ENCODE data around the gene SOX4.

- TF ChIP-seq POLR2AphosphoS5 (IDR thresholded peaks at IDR 0.05): no peak
- TF ChIP-seq CTCF (IDR thresholded peaks at IDR 0.05): no peak
Observed at GRCh38 chr6:21625642-21626041, 32.1 kb downstream of the SOX4 start.

Measured in stomach (tissue), 4 donors.